ENCODE measurements around the gene SEC14L1. TPM values are rescaled to one million over a fixed set of nuclear protein-coding genes. Genes with fewer than 3 reads are reported as not detected.
"Not testable (repeated sequence)": the region's sequence is repeated elsewhere in the genome, so short reads cannot be mapped to it uniquely, and the experiment has no call there.

Gene SEC14L1
- total RNA-seq, 1 donor = 101 TPM

DNA sequence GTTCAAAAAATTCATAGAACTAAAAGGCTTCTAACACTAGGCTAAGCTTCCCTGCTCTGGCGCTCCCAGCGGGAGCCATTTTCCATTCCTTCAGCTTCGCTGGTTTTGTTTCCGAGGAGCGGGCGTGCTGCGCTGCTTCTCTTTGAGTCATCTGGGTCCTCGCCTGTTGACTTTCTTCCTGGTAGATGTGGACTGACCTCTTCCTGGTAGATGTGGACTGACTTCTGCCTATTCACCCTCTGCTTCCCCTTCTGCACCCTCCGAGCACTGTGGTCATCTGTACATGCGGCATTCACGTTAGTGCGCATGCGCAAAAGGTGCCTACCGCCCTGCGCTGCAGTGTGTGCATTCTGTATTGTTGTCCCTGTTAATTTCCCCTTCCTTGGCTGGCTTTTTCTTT is 40.8 kb upstream of the SEC14L1 start:
- no peak overlapping the region for H3K4me3 ChIP-seq (ENCODE audit: low read depth, low read length)
- DNase-seq (ENCODE audit: low read depth) = no peak
- TF ChIP-seq, protein P1, sequence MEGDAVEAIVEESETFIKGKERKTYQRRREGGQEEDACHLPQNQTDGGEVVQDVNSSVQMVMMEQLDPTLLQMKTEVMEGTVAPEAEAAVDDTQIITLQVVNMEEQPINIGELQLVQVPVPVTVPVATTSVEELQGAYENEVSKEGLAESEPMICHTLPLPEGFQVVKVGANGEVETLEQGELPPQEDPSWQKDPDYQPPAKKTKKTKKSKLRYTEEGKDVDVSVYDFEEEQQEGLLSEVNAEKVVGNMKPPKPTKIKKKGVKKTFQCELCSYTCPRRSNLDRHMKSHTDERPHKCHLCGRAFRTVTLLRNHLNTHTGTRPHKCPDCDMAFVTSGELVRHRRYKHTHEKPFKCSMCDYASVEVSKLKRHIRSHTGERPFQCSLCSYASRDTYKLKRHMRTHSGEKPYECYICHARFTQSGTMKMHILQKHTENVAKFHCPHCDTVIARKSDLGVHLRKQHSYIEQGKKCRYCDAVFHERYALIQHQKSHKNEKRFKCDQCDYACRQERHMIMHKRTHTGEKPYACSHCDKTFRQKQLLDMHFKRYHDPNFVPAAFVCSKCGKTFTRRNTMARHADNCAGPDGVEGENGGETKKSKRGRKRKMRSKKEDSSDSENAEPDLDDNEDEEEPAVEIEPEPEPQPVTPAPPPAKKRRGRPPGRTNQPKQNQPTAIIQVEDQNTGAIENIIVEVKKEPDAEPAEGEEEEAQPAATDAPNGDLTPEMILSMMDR (IDR thresholded peaks at IDR 0.05; ENCODE audit: insufficient read depth, low read depth, low read length) = no peak

DNA sequence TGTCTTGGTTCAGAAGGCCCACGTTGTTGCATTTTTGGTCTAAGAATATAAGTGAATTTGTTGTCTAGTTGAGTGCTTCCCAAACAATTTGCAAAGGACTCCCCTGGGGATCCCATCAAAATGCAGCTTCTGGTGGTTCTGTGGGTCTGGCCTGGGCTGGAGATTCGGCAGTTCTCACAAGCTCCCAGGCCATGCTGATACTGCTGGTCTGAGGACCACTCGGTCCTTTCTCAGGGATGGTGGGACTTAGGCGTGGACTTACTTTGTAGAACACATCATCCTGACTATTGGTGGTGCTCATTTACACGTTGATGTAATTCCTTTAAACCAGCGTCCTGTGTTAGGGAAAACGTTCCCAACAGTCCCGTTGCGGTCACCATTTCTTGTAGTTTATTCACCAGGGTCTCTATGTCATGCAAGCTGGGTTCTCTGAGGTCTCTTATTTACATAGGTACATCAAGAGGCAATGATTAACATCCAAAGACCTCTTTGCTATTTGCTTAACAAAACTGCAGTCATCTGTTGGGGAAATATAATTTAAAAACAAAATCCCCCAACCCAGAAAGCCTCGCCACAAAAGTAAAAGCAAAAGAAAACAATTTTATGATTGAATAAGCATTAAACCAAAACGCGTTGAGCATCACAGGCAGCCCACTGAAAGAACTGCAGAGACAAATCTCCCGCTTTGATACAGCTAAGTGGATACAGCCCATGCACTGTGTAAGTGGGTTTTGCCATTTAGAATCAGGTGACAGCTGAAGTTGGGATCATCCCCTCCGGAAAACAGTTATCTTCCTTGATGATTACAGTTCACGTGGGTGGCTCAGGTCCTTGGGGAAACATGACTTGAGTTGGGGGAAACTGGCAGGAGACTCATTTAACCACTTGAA is 39.0 kb upstream of the SEC14L1 start:
- no peak for DNase-seq (ENCODE audit: low read depth)
- H3K4me3 ChIP-seq (ENCODE audit: low read depth, low read length) = no peak overlapping the region
- TF ChIP-seq, protein P1 (IDR thresholded peaks at IDR 0.05; ENCODE audit: insufficient read depth, low read depth, low read length) = no peak

DNA sequence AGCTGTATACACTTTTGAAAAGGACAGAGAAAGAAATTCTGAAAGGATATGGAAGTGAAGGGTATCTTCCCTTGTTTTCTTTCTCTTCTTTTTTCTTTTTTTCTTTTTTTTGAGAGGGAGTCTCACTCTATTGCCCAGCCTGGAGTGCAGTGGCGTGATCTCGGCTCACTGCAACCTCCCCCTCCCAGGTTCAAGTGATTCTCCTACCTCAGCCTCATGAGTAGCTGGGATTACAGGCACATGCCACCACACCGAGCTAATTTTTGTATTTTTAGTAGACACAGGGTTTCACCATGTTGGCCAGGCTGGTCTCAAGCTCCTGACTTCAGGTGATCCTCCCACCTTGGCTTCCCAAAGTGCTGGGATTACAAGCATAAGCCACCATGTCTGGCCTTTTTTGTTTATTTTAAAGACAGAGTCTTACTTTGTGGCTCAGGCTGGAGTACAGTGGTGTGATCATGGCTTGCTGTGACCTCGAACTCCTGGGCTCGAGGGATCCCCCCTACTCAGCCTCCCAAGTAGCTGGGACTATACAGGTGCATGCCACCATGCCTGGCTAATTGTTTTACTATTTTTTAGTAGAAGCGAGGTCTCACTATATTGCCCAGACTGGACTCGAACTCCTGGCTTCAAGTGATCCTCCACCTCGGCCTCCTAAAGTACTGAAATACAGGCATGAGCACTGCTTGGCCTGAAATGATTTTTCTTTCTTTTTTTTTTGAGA is 38.2 kb upstream of the SEC14L1 start:
- not testable (repeated sequence) for DNase-seq (ENCODE audit: low read depth); H3K4me3 ChIP-seq (ENCODE audit: low read depth, low read length)

DNA sequence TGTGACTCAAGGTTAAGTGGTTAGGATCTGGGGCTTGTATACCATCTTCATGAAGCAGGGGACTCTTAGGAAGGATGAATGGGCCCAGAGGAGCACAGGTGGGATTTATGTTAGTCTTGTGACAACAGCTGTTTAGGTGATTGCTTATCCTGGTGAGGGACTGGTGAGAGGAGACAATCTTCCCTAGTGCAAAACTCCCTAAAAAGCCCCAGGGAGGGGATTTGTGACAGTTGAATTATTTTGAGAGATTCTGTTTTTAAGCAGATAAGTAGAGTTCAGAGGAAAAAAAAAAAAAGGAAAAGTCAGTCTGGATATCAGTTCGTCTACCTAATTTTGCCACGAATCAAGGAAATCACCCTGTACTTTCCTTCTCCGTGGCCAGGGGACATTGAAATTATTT is 35.1 kb upstream of the SEC14L1 start:
- no peak for DNase-seq (ENCODE audit: low read depth)
- no peak overlapping the region for H3K4me3 ChIP-seq (ENCODE audit: low read depth, low read length)
- TF ChIP-seq, protein P1 (IDR thresholded peaks at IDR 0.05; ENCODE audit: insufficient read depth, low read depth, low read length) = no peak

DNA sequence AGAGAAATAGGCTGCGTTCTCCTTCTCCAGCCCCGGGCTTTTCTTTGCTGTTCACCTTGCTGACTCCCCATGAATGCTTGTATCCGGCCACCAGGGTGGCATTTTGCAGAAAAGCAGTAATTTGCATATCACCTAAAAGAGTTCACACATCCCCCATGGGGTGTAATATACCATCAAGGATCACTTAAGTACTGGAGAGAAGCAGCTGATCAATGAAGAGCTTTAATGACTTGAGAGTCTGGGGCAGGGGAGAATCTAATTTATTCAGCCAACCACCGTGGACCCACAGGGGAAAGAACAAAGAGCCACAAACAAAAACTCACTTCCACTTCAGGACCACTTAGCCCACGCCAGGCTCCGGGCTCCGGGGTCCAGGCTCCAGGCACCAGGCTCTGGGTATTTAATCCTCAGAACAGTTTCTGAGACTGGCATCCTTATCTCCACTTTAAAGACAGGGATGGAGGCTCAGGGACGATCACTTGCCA is 33.9 kb upstream of the SEC14L1 start:
- TF ChIP-seq, protein P1 (IDR thresholded peaks at IDR 0.05; ENCODE audit: insufficient read depth, low read depth, low read length) = no peak
- H3K4me3 ChIP-seq (ENCODE audit: low read depth, low read length) = no peak overlapping the region
- DNase-seq (ENCODE audit: low read depth) = no peak

DNA sequence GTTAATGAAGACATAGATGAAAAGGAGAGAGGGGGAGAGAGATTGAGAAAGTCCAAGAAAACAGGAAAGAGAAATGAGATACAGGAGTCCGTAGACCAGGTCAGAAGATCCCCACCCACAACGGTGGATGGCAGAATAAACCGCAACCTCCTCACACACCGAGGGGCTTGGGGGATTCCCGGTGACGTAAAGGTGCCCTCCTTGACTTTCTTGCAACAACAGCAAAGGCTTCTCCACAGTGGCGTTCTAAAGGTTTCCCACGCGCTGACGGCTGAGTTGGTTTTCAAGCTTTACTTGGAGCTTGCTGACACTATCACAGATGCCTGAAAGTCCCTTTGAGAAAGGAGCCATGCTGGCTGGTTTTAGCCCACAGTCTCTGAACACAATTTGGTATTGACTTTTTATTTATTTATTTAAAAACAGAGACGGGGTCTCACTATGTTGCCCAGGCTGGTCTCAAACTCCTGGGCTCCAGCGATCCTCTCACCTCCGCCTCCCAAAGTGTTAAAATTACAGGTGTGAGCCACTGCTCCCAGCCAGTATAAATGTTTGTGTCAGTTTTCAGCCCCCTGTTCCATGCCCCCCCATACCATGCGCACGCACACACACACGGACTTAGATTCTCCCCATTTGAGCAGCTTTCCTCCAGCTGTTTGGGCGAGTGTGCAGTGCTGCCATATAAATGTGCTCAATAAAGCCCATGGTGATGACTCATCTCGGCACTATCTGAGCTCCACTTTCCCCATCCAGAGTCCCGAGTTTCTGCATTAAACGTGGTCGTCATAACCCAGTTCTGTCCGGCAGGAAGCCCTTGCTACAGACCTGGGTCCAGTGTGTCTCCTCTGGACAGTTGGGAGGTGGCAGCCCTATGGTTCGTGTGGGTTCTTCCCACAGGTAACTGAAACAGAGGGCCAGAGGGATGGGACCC is 33.0 kb upstream of the SEC14L1 start:
- no peak overlapping the region for H3K4me3 ChIP-seq (ENCODE audit: low read depth, low read length)
- peak; percentile 86 for DNase-seq (ENCODE audit: low read depth)
- TF ChIP-seq, protein P1 (IDR thresholded peaks at IDR 0.05; ENCODE audit: insufficient read depth, low read depth, low read length) = no peak
